ENCODE results near the gene ATP5ME. TPM values are rescaled to one million over a fixed set of nuclear protein-coding genes. Genes with fewer than 3 reads are reported as not detected.
"Not testable (repeated sequence)": the region's sequence is repeated elsewhere in the genome, so short reads cannot be mapped to it uniquely, and the experiment has no call there.

The ATP5ME gene
- total RNA-seq, 2 experiments from 2014 or later = 184 to 191 TPM

DNA sequence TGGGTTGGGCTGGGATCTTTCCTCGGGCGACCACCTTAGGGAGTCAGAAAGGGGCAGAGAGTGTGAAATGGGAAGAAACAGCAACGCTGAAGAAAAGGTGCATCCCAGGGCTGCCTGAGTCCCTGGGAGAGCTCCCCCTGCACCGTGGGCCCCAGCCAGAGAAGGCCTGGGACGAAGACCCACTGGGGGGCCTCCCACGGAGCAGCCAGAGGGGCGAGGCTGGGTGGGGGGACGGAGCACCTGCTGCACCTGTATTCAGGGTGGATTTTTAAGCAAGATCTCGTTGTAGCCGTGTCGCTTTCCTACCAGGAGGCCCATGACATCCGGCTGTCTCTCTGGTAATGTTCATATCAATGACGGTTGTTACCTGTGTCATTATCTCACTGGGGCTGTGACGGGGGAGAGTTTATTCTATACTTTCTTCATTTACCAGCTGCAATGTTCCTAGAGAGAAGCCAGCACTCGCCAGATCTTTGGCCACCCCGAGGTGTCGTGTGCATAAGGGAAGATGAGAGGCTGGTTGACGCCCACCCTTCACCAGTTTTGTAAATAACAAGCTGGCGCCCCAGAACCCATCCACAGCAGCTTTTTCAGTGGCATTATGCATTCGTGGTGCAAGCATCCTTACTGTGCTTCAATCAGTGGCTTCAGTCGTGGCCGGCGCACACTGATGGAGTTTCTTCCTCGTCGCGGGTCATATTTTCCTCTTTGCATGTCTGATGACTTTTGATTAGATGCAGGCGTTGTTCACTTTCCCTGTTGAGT is 25.9 kb upstream of the ATP5ME start:
- Mint-ChIP-seq H3K36me3 (no peaks in the 10 kb centered on the region), H3K9me3 (no peaks in the 10 kb centered on the region), H3K27ac (peak overlapping the region; percentile 97), H3K27me3 (peaks cover 4% of the 10 kb centered on the region), H3K4me3 (no peak overlapping the region), H3K4me1 (peaks cover 7% of the 10 kb centered on the region)
- DNase-seq (no peak), ATAC-seq (ENCODE audit: low read depth) (no peak)
- POLR2A ChIA-PET = interaction anchor here (0.9 to 2.0 kb wide), 4 partner anchors 19 to 82 kb away, joined by 4 to 9 read pairs (median 6); partner anchors contain the start of genes ATP5ME and MYL5

DNA sequence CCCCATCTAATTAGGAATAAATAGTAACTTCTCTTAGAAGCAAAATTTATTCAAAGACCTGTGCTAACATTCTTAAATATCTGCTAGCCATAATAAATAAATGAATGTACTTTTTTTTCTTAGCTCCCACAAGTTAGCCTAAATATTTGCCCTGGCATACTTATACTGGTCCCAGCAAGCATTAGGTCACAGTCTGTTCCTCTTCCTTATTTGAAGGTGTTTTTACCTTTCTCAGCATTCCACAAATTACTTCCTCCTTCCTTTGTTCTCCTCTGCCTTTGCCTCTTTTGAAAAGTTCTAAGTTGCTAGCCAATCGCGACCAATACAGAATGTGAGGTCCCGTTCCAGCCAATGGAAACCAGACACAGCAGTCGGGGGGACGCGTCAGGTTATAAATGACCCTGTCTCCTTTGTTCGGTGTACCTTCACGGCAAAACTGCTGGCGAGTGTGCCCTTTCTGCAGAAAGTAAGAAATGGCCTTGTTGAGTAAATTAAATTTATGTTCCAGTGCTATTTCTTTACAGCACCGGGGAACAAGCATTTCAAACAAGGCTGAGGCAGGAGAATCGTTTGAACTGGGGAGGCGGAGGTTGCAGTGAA is 20.4 kb upstream of the ATP5ME start:
- POLR2A ChIA-PET; H3K36me3 Mint-ChIP-seq; H3K27me3 Mint-ChIP-seq; DNase-seq; H3K9me3 Mint-ChIP-seq; H3K4me3 Mint-ChIP-seq; H3K4me1 Mint-ChIP-seq; ATAC-seq (ENCODE audit: low read depth); H3K27ac Mint-ChIP-seq: not testable (repeated sequence)

DNA sequence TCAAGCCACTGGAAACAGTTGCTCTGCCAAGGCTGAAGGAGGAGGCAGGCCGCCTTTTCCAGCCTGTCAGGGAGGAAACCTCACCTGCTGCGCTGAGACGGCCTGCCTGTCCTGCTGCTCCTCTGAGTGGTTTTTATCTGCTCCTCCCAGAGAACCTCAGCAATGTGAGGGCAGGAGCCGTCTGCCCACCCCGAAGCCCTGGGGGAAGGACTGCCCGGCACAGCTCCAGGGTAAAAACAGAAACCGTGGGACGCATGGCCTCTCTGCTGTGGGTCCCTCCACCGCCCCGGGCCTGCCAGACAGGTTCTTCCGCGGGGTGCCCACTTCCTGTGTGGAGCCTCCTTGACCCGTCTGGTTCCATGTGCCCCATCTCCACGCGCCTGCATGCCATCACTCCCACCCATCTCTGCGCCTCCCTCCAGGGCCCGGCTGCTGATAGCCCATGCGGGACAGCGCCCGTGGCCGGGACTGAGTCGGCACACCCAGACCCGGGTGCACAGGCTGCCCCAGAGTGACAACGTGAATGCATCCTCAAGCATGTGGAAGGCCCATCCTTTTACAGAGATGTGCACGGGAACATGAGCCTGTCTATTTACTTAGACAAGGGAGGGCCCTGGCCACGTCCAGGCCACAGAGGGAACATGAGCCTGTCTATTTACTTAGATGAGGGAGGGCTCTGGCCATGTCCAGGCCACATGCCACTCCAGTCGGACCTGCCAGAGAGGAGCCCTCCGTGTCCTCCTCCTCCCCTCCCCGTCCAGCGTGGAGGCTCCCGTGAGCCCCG is 18.9 kb upstream of the ATP5ME start:
- Mint-ChIP-seq H3K4me3 (no peak overlapping the region), H3K27me3 (peaks cover 6% of the 10 kb centered on the region), H3K9me3 (no peaks in the 10 kb centered on the region), H3K4me1 (no peaks in the 10 kb centered on the region), H3K36me3 (no peaks in the 10 kb centered on the region), H3K27ac (no peak overlapping the region)
- POLR2A ChIA-PET = no interaction called here
- ATAC-seq (ENCODE audit: low read depth) (no peak), DNase-seq (no peak)

DNA sequence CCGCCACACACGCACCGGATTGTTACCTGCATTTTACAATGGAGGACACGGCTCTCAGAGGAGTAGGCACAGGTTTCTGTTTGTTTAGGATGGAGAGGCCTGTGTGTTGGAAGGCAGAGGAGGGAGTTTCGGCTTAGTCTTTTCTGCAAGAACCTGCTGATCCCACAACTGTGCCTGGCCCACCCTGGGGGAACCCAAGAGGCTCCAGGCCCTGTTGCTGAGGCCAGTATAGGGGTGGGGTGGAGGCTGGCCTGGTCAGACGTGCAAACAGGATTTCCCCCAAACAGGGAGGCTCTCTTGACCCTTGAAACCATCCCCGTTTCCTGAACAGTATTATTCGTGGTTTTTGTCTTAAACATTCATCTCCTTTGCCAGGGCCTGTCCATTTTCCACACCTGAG is 15.6 kb upstream of the ATP5ME start:
- no peak overlapping the region for H3K27ac Mint-ChIP-seq
- H3K27me3 Mint-ChIP-seq = peaks cover 4% of the 10 kb centered on the region
- POLR2A ChIA-PET = interaction anchor here (1.3 kb wide), 1 partner anchor 9 kb away, joined by 3 read pairs; no protein-coding TSS in a partner anchor
- H3K9me3 Mint-ChIP-seq = no peaks in the 10 kb centered on the region
- no peaks in the 10 kb centered on the region for H3K36me3 Mint-ChIP-seq
- ATAC-seq (ENCODE audit: low read depth) (no peak), DNase-seq (no peak)
- H3K4me3 Mint-ChIP-seq = no peak overlapping the region
- no peaks in the 10 kb centered on the region for H3K4me1 Mint-ChIP-seq

DNA sequence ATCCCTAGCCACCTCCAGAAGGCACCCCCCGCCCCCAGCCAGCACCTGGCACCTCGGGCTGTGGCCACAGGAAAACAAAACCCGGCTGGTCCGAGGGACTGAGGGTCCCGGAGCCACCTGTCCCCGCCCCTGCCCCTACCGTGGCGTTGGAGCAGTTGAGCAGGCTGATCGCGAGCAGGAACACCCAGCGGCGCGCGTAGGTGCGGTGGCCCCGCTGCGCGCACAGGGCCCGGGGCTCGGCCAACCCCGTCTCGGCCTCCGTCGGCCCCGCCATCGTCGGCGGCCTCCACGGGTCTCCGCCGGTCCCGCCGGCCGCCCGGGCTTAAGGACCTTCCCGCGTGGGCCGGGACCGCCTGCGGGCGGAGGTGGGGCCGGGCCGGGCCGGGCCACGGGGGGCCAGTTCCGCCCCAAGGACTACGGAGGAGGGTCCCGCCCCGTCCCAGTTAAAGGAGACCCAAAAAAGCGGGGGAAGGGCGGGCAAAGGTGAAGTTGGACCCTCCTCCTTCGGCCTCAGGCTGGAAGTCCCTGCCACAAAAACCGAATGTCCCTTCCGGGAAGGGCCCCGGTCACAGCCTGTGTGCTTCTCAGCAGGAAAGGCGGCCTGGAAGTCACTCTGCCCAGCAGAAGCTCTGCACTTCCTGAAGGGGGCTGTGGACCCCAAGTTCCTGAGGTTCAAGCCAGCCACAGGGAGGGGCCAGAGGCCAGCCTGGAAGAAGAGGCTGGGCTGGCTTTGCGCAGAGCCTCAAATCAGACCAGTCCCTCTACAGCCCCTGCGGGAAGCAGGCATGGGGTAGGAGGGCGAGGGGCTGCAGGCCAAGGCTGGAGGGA is 15.0 kb upstream of the ATP5ME start, which contains the start of gene SLC49A3:
SLC49A3 (minus strand) TSS at position 298 of the 828 bp plus-strand sequence; CDS start at position 274, 24 bp downstream.
- ATAC-seq (ENCODE audit: low read depth) = peak; percentile 51
- H3K27me3 Mint-ChIP-seq = peaks cover 4% of the 10 kb centered on the region
- H3K36me3 Mint-ChIP-seq = no peaks in the 10 kb centered on the region
- H3K9me3 Mint-ChIP-seq = no peaks in the 10 kb centered on the region
- POLR2A ChIA-PET = interaction anchor here (1.3 kb wide), 1 partner anchor 8 kb away, joined by 3 read pairs; no protein-coding TSS in a partner anchor
- peak within 1 kb of the TSS; percentile 35 for H3K4me3 Mint-ChIP-seq
- H3K27ac Mint-ChIP-seq = no peak within 1 kb of the TSS
- DNase-seq = peak; percentile 50
- H3K4me1 Mint-ChIP-seq = no peaks in the 10 kb centered on the region

DNA sequence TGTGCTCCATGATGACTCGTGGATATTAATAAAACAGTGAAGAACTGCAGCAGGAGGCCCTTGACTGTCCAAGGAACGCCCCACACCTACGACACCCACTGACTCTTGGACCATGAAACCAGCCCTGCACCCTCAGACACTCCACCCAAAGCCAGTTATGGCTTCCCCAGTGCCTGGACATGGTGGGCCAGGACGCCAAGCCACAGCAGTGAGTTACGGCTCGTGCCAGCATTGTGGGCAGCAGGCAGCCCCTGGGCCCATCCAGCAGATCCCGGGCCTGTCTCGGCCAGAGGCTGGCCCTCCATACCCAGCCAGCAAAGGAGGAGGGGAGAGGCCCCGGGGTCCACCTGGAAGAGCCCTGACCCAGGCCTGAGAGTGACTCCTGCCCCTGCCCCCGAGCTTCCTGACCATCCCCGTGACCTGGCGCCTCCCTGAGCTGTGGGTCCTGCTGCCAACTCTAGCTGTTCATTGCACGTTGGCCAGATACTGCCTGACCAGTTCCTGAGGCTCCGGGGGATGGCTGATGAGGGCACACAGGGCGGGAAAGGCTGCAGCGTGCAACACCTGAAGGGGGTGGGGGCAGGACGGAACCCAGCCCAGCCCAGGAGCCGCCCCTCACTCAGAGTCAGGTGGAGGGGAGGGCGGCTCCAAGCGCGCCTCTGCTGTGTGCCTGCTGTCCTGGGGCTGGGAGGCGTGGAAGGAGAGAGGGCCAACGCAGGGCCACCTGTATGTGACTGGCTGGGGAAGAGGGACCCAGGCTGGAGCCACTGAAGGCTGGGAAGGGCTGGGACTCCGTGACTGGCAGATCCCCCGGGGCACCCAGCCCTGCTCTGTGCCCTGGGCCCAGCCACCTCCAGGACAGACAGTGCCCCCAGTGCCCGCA is 14.1 kb upstream of the ATP5ME start:
- DNase-seq = peak; percentile 34
- peak; percentile 3 for ATAC-seq (ENCODE audit: low read depth)
- peak overlapping the region; percentile 35 for H3K4me3 Mint-ChIP-seq
- H3K27me3 Mint-ChIP-seq = peaks cover 4% of the 10 kb centered on the region
- POLR2A ChIA-PET = no interaction called here
- no peak overlapping the region for H3K27ac Mint-ChIP-seq
- H3K4me1 Mint-ChIP-seq = no peaks in the 10 kb centered on the region
- H3K9me3 Mint-ChIP-seq = no peaks in the 10 kb centered on the region
- H3K36me3 Mint-ChIP-seq = no peaks in the 10 kb centered on the region

DNA sequence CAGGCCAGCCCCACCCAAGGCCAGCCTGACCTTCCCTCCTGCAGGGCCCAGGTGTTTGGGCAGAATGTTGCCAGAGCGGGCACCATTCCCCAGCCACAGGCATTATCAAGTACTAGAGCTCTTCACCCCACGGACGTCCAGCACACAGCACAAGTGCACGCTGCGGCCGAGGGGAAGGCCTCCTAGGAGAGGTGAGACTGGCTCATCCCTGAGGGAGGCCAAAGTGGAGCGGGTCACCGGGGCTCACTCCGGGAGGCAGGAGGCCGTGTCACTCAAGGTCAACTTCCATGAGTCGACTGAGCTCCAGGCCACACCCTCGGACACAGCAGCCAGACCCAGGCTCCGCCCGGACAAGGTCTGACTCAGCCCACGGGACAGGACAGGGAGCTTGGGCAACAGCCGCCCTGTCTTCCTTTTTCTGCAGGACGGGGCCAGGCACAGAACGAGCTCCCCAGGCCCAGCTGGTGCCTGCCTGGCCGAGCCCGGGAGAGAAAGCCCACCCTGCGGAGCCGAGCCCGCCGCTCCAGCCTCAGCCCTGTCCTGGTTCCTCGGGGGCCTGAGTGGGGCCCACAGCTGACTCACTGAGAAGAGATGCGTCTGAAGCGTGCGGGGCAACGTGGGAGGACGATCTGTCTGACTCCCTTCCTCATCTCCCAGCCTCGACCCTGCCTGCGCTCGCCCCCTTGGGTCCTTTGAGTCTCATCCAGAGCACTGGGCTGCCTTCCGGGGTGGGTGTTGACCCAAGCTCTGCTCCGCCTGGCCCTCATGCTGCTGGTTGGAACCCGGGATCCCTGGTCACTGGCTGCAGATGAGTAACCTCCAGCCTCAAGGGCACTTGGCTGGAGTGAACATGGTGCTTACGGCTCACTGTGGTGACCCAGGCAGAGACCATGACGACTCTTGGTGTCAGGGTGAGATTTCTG is 13.2 kb upstream of the ATP5ME start:
- no peak for ATAC-seq (ENCODE audit: low read depth)
- peak; percentile 28 for DNase-seq
- Mint-ChIP-seq H3K4me1 (no peaks in the 10 kb centered on the region), H3K4me3 (no peak overlapping the region), H3K27ac (no peak overlapping the region), H3K27me3 (peaks cover 4% of the 10 kb centered on the region), H3K9me3 (no peaks in the 10 kb centered on the region), H3K36me3 (no peaks in the 10 kb centered on the region)
- POLR2A ChIA-PET = interaction anchor here (1.8 kb wide), 1 partner anchor 13 kb away, joined by 5 read pairs; the partner anchor contains the start of genes ATP5ME and MYL5

DNA sequence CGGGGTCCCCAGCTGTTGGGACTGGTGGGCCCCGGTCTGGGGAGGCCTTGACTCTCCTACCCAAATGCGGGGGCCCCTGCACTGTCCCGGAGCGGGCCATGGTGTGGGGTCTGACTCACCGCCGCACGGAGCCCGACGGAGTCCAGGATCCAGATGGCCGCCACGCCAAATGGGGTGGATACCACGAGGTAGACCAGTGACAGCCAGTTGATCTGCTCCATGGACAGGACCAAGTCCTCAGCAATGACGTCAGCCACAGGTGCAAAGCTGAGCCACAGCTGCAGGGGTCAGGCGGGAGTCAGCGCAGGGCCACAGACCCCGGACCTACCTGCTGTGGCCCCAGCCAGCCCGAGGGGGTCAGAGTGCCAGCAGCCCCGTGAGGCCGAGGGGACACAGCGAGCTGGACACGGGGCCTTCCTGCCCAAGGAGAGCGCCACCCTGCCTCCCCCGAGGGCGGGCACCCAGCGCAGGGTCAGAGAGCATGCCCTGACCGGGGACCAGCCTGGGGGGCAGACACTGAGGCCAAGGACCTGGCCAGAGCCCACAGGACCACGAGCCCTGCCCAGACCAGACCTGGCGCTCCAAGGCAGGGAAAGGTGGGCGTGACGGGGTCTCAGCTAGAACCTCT is 12.5 kb upstream of the ATP5ME start:
- Mint-ChIP-seq H3K4me3 (no peak overlapping the region), H3K27ac (no peak overlapping the region), H3K4me1 (no peaks in the 10 kb centered on the region), H3K36me3 (no peaks in the 10 kb centered on the region), H3K9me3 (no peaks in the 10 kb centered on the region), H3K27me3 (peaks cover 4% of the 10 kb centered on the region)
- ATAC-seq (ENCODE audit: low read depth) (no peak), DNase-seq (peak; percentile 33)
- POLR2A ChIA-PET = interaction anchor here (1.8 kb wide), 1 partner anchor 12 kb away, joined by 5 read pairs; the partner anchor contains the start of genes ATP5ME and MYL5

DNA sequence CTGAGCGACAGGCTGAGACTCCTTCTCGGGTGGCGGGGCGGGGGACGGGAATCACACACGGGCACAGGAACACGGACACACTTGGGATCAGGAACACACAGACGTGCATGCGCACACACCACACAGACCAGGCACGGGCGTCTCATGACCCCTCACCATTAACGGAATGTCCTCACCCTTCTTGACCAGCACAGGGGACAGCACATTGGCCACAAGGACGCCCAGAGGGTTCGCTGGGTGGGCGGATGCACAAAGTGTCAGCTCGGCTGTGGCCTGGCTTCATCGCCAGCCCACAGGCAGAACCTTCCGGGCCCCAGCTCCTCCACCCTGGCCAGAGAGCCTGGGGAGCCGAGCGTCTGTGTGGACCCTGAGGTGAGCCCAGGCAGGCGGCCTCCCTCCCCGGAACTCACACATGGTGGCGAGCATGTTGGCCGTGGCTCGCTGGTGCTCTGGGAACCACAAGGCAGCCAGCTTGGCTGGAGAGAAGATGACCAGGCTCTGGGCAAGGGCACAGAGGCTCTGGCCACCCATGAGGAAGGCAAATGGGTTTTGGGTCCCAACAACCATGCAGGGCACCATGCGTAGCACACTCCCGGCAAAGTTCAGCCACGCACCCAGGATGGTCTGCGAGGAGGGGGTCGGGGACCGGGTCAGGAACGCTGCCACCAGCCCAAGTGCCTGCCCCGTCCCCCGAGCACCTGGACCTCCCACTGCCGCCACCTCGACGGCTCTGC is 11.8 kb upstream of the ATP5ME start:
- Mint-ChIP-seq H3K4me3 (no peak overlapping the region), H3K27ac (no peak overlapping the region), H3K36me3 (no peaks in the 10 kb centered on the region), H3K27me3 (peaks cover 4% of the 10 kb centered on the region), H3K9me3 (no peaks in the 10 kb centered on the region), H3K4me1 (peaks cover under 1% of the 10 kb centered on the region)
- no peak for ATAC-seq (ENCODE audit: low read depth)
- DNase-seq = no peak
- POLR2A ChIA-PET = interaction anchor here (1.8 kb wide), 1 partner anchor 11 kb away, joined by 5 read pairs; the partner anchor contains the start of genes ATP5ME and MYL5

DNA sequence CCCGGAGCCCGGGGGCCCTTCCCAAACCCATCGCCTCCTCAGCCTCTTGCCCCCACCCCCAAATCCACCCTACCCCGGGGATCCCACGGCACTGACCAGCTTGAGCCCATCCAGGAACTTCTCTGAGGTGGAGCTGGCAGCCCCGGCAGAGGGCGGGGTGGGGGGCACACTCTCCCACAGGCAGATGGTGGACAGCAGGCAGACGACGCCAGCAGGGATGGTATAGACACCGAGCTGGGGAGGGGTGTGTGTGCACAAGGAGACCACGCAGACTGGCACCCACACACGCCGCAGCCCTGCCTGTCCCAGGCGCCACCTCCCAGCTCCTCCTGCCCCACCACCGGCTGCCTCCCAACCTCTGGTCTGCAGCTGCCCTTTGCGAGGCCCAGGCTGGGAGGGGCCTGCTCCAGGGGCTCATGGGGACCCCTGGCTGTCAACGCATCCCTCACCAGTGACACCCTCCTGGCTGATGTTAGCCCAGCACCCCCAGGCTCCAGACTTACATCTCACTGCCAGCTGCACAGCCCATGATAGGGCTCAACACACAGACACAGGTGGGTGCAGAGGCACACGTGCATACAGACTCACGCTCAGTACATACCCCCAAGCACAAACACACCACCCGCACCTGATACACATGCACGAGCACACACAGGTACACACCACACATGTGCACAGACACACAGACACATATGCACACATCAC is 10.7 kb upstream of the ATP5ME start:
- Mint-ChIP-seq H3K4me3 (no peak overlapping the region), H3K27ac (no peak overlapping the region), H3K4me1 (peaks cover 8% of the 10 kb centered on the region), H3K9me3 (no peaks in the 10 kb centered on the region), H3K27me3 (peaks cover 2% of the 10 kb centered on the region), H3K36me3 (no peaks in the 10 kb centered on the region)
- POLR2A ChIA-PET = interaction anchor here (0.5 to 1.2 kb wide), 2 partner anchors 11 to 187 kb away, joined by 3 to 4 read pairs; partner anchors contain the start of genes ATP5ME and MYL5
- ATAC-seq (ENCODE audit: low read depth) = no peak
- DNase-seq = peak; percentile 32
